K562 (cell line): Measurements from ENCODE around the gene BTBD2. TPM values are rescaled to one million over a fixed set of nuclear protein-coding genes. Genes with fewer than 3 reads are reported as not detected.

ENCODE experiments used
- ATAC-seq: fragments of 200-7000 bp; cut with Tn5 transposase; 3 replicates; pipeline ENCODE4 v1.9.1; 2020; ENCODE audit warnings: moderate library complexity
- BruUV-seq: library from RNA; stranded (reverse); fragments of 400-500 nt; replicated peaks from 2 replicates; lab custom pipeline; 2021; lab: Mats Ljungman, UMichigan
- CTCF ChIA-PET: fragments of 300-600 bp; formaldehyde crosslinking; extraction: SDS; loops from one replicate; lab custom pipeline; 2021; ENCODE audit warnings: low intra/inter-chr PET ratio; lab: Yijun Ruan, JAX
- POLR2A ChIA-PET: fragments of 300-600, 350-650 bp; sonication (Branson Sonifier 250); formaldehyde crosslinking; extraction: SDS; loops from one replicate; lab custom pipeline; 2021; ENCODE audit warnings: antibody characterized with exemption, inconsistent platforms; lab: Yijun Ruan, JAX
- DNase-seq, 4 experiments: peaks; one replicate each; pipeline versions ENCODE4 v3.0.0 to v3.0.0-alpha.2; 2011 to 2018; ENCODE audit warnings: low spot score in 3 of 4, mixed read lengths in 3 of 4; ENCODE audit errors: extremely low read depth in 1 of 4
- FAIRE-seq: peaks from 2 replicates; lab custom pipeline; 2011; peaks lifted over from hg19 to GRCh38; lab: Jason Lieb, UNC
- H2AFZ ChIP-seq: 2 replicates; pipeline ENCODE4 v1.6.0; 2011; ENCODE audit warnings: low read depth, low read length, control low read depth, inconsistent platforms
- H3K27ac ChIP-seq: fragments of 200-600 bp; 3 replicates; pipeline ENCODE4 v1.8.0; 2011; ENCODE audit warnings: low read depth, mild to moderate bottlenecking, control low read depth, inconsistent platforms, low read length, moderate library complexity, mixed read lengths; ENCODE audit errors: extremely low read depth
- H3K27me3 ChIP-seq, 2 experiments: fragments of 300-600 bp in 1 of 2; 2 replicates in 1 of 2; 3 replicates in 1 of 2; pipeline versions ENCODE4 v1.6.0 to v1.8.0; 2011; ENCODE audit warnings: inconsistent platforms in 2 of 2, low read length in 2 of 2, mild to moderate bottlenecking in 1 of 2, mixed read lengths in 1 of 2, moderate library complexity in 1 of 2; ENCODE audit not compliant: control insufficient read depth in 2 of 2, insufficient read depth in 2 of 2
- H3K36me3 ChIP-seq: fragments of 300-600 bp; 3 replicates; pipeline ENCODE4 v1.8.0; 2011; ENCODE audit warnings: mild to moderate bottlenecking, low read length, inconsistent platforms; ENCODE audit not compliant: control insufficient read depth, insufficient read depth
- H3K4me1 ChIP-seq, 2 experiments: fragments of 200-600 bp in 1 of 2; replicated peaks in 1 of 2; 2 replicates in 1 of 2; 3 replicates in 1 of 2; pipeline versions ENCODE4 v1.5.1 to v1.8.0; 2011; ENCODE audit warnings: inconsistent platforms in 2 of 2, low read length in 2 of 2, mild to moderate bottlenecking in 1 of 2, mixed read lengths in 1 of 2, moderate library complexity in 1 of 2; ENCODE audit not compliant: control insufficient read depth in 2 of 2, insufficient read depth in 2 of 2
- H3K4me2 ChIP-seq: 2 replicates; pipeline ENCODE4 v1.6.1; 2011; ENCODE audit warnings: low read length, control low read depth, inconsistent platforms, mixed read lengths; ENCODE audit not compliant: insufficient read depth
- H3K4me3 ChIP-seq: fragments of 200-600 bp; sonication (generic), shearing (Covaris generic); 2 replicates; pipeline ENCODE4 v1.5.1; 2016; ENCODE audit warnings: control low read depth, inconsistent platforms
- H3K79me2 ChIP-seq: fragments of 200-600 bp; 3 replicates; pipeline ENCODE4 v1.8.0; 2011; ENCODE audit warnings: low read length, inconsistent platforms; ENCODE audit not compliant: control insufficient read depth, insufficient read depth
- H3K9ac ChIP-seq, 2 experiments: 2 replicates each; pipeline versions ENCODE4 v1.6.0 to v1.6.1; 2011; ENCODE audit warnings: low read depth in 2 of 2, low read length in 2 of 2, control low read depth in 1 of 2, inconsistent platforms in 1 of 2, mild to moderate bottlenecking in 1 of 2, mixed read lengths in 1 of 2; ENCODE audit not compliant: insufficient read depth in 1 of 2
- H3K9me1 ChIP-seq: one replicate; pipeline ENCODE4 v1.6.0; 2011; ENCODE audit warnings: inconsistent platforms, mild to moderate bottlenecking, low read length, moderate library complexity; ENCODE audit not compliant: control insufficient read depth, insufficient read depth
- H3K9me3 ChIP-seq: replicated peaks from 2 replicates; pipeline ENCODE4 v1.5.1; 2011; ENCODE audit warnings: low read depth, low read length, inconsistent platforms; ENCODE audit not compliant: control insufficient read depth, insufficient read depth
- H4K20me1 ChIP-seq: replicated peaks from 2 replicates; pipeline ENCODE4 v1.6.1; 2011; ENCODE audit warnings: low read length, inconsistent platforms, mixed read lengths; ENCODE audit not compliant: control insufficient read depth, insufficient read depth
- RBM22 ChIP-seq: fragments of 200-400 bp; formaldehyde crosslinking; IDR thresholded peaks from 2 replicates; pipeline ENCODE4 v1.6.1; 2018; ENCODE audit warnings: low read length, low read depth; ENCODE audit not compliant: poor library complexity, severe bottlenecking
- SAP30 ChIP-seq: fragments of 200-600 bp; sonication (generic); IDR thresholded peaks from 2 replicates; pipeline ENCODE4 v1.6.1; 2012; ENCODE audit warnings: borderline replicate concordance, low read depth, mild to moderate bottlenecking, moderate library complexity, low read length, control low read depth, inconsistent platforms; ENCODE audit not compliant: insufficient read depth, poor library complexity, severe bottlenecking
- ZNF79 ChIP-seq: fragments of 250-450 bp; sonication (Bioruptor Pico); IDR thresholded peaks from 2 replicates; pipeline ENCODE4 v1.4.0; 2020; ENCODE audit warnings: low read depth, mild to moderate bottlenecking, moderate library complexity
- WGBS: fragments of 100-300 bp; shearing (Covaris generic); methylation state at CpG from one replicate; pipeline ENCODE4 v1.1.6; 2016; ENCODE audit warnings: low coverage, mixed read lengths; ENCODE audit not compliant: insufficient coverage; ENCODE audit errors: missing lambda C conversion rate; 5-methylcytosine and 5-hydroxymethylcytosine counted together
- in situ Hi-C: fragments of 300-500 bp; cut with MboI; formaldehyde crosslinking; loops from 4 replicates; pipeline ENCODE4 v1.15.0; 2018; ENCODE audit warnings: inconsistent platforms, mixed read lengths
- intact Hi-C: fragments of 100-400 bp; cut with micrococcal nuclease; formaldehyde crosslinking; loops from 2 replicates; pipeline ENCODE4 v1.14.2; 2022
- polyA plus RNA-seq, 8 experiments: library from polyadenylated mRNA; depleted of rRNA in 4 of 8; stranded (reverse) in 5 of 8; unstranded in 3 of 8; fragments of >200 nt; fragmentation: Nextera tagmentation in 2 of 8; fragmentation: Illumina TruSeq in 1 of 8; extraction: Ambion mirVana in 2 of 8; extraction: Trizol in 1 of 8; gene quantifications; 2 replicates each; pipeline versions ENCODE4 v1.2.1 to v1.2.3, GENCODE V29; 2011 to 2014; ENCODE audit warnings: inconsistent platforms in 1 of 8, missing spikeins in 1 of 8
- total RNA-seq, 7 experiments: library from RNA; depleted of rRNA in 6 of 7; stranded (reverse); fragments of >200 nt in 6 of 7; fragmentation: Illumina TruSeq in 2 of 7; extraction: Trizol in 2 of 7; gene quantifications; 2 replicates each; pipeline versions ENCODE4 v1.2.1 to v1.2.3, GENCODE V29; 2011 to 2021; ENCODE audit warnings: low replicate concordance in 1 of 7
- TF ChIP-seq, protein P1 (sequence below): fragments of 450-650 bp; IDR thresholded peaks from 2 replicates; pipeline ENCODE4 v1.7.1; 2018; ENCODE audit warnings: mild to moderate bottlenecking, low read depth; ENCODE audit not compliant: partially characterized antibody

BTBD2 gene
- total and polyA plus RNA-seq, 9 of the 15 experiments (the other 6 are each of a cell fraction or from before 2014, with no cell fraction given), result 0.10 to 15.6 (median 6.9) TPM

DNA sequence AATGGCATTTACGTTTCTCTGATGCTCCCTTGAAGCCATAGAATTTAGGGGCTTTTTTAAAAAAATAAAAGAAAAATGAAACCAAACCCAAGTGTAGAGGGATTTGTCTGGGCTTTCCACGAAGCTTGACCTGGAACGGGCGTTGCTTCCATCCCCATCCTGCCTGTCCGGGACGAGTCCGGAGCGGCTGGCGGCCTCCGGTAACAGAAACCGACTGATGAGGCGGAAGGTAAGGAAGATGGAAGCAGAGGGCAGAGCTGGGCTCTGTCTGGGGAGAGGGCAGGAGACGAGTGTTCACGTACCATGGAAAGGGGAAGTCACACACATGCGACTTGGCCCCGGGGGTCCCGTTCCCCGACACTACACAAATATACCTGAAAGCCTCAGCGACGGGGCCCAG lies 34.3 kb downstream of the BTBD2 start:
- POLR2A ChIA-PET, result interaction anchor here (0.7 kb wide), 1 partner anchor 12 kb away, joined by 3 read pairs; no protein-coding TSS in a partner anchor
- intact Hi-C loops, result no loop called here
- H2AFZ ChIP-seq, result no peak overlapping the region
- in situ Hi-C loops, result no loop called here
- no peak for TF ChIP-seq ZNF79 (CRISPR knock-in tag)
- TF ChIP-seq, protein P1, sequence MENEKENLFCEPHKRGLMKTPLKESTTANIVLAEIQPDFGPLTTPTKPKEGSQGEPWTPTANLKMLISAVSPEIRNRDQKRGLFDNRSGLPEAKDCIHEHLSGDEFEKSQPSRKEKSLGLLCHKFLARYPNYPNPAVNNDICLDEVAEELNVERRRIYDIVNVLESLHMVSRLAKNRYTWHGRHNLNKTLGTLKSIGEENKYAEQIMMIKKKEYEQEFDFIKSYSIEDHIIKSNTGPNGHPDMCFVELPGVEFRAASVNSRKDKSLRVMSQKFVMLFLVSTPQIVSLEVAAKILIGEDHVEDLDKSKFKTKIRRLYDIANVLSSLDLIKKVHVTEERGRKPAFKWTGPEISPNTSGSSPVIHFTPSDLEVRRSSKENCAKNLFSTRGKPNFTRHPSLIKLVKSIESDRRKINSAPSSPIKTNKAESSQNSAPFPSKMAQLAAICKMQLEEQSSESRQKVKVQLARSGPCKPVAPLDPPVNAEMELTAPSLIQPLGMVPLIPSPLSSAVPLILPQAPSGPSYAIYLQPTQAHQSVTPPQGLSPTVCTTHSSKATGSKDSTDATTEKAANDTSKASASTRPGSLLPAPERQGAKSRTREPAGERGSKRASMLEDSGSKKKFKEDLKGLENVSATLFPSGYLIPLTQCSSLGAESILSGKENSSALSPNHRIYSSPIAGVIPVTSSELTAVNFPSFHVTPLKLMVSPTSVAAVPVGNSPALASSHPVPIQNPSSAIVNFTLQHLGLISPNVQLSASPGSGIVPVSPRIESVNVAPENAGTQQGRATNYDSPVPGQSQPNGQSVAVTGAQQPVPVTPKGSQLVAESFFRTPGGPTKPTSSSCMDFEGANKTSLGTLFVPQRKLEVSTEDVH, result no peak
- no peak for TF ChIP-seq SAP30
- peak; percentile 1 for TF ChIP-seq RBM22
- TF ChIP-seq, all 486 proteins: peak for 1
- H3K9me3 ChIP-seq, result no peaks in the 10 kb centered on the region
- BruUV-seq, result no TSS peak
- H3K27ac ChIP-seq, result no peak overlapping the region; the same call in 2 of the 3 replicates
- H3K4me1 ChIP-seq, result peaks cover 4 to 46% of the 10 kb centered on the region in 2 experiments; a peak in 4 of 5 replicates
- H4K20me1 ChIP-seq, result 0 out of 2 replicates have a peak, but pooled peaks cover 5% of the 10 kb centered on the region
- FAIRE-seq, result no peak
- no peak for ATAC-seq
- peaks cover 79% of the 10 kb centered on the region; the same call in 2 of the 3 replicates for H3K36me3 ChIP-seq
- peaks cover 16% of the 10 kb centered on the region for H3K79me2 ChIP-seq
- 93% methylated on average over 20 of the region's 20 CpGs for WGBS
- H3K9me1 ChIP-seq, result no peaks in the 10 kb centered on the region
- no peak for DNase-seq
- CTCF ChIA-PET, result no interaction called here
- no peak overlapping the region for H3K4me2 ChIP-seq
- no peak overlapping the region for H3K9ac ChIP-seq
- H3K4me3 ChIP-seq, result no peak overlapping the region
- H3K27me3 ChIP-seq, result no peaks in the 10 kb centered on the region
